Measurements from ENCODE around the gene EPB42. TPM values are rescaled to one million over a fixed set of nuclear protein-coding genes. Genes with fewer than 3 reads are reported as not detected.

EPB42 gene
- total and polyA plus RNA-seq, 8 donors, result 1.1 to 5.3 (median 3.5) TPM; not detected in 2

DNA sequence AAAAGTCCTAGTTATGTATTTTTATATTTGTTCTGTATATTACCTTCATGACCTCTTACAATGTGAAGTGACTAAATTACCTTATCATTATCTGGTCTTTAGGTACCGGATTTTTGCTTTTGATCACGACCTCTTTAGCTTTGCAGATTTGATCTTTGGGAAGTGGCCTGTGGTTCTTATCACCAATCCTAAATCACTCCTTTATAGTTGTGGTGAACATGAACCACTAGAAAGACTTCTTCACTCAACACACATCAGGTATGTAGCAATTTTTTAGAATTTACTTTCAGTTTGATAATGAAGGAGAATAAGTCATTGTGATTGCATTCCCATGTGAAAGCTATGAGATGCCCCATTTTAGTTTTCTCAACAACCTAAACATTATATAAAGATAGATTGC lies 69.1 kb downstream of the EPB42 start:
- no peak for DNase-seq
- no peaks in the 10 kb centered on the region for H3K27me3 ChIP-seq
- H3K9me3 ChIP-seq, result no peaks in the 10 kb centered on the region
- TF ChIP-seq, protein P1, sequence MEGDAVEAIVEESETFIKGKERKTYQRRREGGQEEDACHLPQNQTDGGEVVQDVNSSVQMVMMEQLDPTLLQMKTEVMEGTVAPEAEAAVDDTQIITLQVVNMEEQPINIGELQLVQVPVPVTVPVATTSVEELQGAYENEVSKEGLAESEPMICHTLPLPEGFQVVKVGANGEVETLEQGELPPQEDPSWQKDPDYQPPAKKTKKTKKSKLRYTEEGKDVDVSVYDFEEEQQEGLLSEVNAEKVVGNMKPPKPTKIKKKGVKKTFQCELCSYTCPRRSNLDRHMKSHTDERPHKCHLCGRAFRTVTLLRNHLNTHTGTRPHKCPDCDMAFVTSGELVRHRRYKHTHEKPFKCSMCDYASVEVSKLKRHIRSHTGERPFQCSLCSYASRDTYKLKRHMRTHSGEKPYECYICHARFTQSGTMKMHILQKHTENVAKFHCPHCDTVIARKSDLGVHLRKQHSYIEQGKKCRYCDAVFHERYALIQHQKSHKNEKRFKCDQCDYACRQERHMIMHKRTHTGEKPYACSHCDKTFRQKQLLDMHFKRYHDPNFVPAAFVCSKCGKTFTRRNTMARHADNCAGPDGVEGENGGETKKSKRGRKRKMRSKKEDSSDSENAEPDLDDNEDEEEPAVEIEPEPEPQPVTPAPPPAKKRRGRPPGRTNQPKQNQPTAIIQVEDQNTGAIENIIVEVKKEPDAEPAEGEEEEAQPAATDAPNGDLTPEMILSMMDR (IDR thresholded peaks at IDR 0.05), result no peak
- no peak overlapping the region for H3K4me3 ChIP-seq
- intact Hi-C loops (cut with DNase I), result no loop called here
- peaks cover 0 to 86% of the 10 kb centered on the region in 2 donors for H3K36me3 ChIP-seq
- ATAC-seq, result no peak
- no peaks in the 10 kb centered on the region for H3K4me1 ChIP-seq
- no peak overlapping the region for H3K27ac ChIP-seq

DNA sequence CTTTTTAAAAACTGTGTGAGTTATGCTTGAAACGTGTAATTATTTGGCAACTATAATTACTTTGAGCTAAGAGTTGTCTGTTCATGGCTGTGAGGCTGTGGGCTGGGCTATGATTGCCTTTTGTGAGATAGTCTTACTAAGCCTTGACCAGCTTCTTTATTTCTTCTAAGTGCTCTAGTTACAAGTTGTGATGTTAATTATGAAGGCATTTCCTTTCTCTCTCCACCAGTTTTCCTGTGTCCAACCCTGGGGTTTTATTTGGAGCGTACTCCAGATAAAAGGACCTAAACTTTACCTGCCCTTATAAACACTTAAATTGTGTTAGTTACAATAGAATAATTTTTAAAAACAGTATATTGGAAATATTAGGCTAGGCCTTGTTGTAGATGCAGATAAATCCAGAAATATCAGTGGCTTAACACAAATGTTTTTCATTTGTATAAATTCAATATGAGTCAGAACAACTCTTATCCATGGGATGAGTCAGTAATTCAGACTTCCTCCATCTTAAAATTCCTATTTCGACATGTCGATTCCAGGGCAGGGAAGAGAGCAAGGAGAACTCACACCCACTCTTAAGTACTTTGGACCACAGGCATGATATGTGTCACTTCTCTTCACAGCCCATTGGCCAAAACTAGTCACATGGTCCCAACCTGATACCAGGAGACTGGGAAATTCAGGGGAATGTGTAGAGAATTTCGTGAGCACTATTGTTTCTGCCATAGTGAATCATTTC lies 70.5 kb downstream of the EPB42 start:
- intact Hi-C loops (cut with DNase I), result no loop called here
- TF ChIP-seq, protein P1 (IDR thresholded peaks at IDR 0.05), result no peak
- Histone ChIP-seq H3K4me1 (no peaks in the 10 kb centered on the region), H3K4me3 (no peak overlapping the region), H3K36me3 (peaks cover 0 to 82% of the 10 kb centered on the region in 2 donors), H3K27me3 (no peaks in the 10 kb centered on the region), H3K27ac (no peak overlapping the region), H3K9me3 (no peaks in the 10 kb centered on the region)
- DNase-seq, result no peak
- no peak for ATAC-seq

Other genes starting within 250 kb of the EPB42 start
- gene UBR1, start 115.0 kb downstream of the EPB42 start, total RNA-seq, result 10 to 100 TPM; 28.6 to 31.5 TPM
- 10 to 100 TPM; 24.3 to 31.3 (median 28.0) TPM for gene UBR1, start 115.0 kb downstream of the EPB42 start, polyA plus RNA-seq (ENCODE audit: insufficient read length in 6 of 6)
- gene TMEM62, start 87.4 kb downstream of the EPB42 start, total RNA-seq, result 10 to 100 TPM; 28.0 to 31.0 TPM
- 10 to 100 TPM; 16.7 to 22.0 (median 18.7) TPM for gene TMEM62, start 87.4 kb downstream of the EPB42 start, polyA plus RNA-seq (ENCODE audit: insufficient read length in 6 of 6)
- gene CCNDBP1, start 35.6 kb downstream of the EPB42 start, total RNA-seq, result 10 to 100 TPM; 53.2 to 56.3 TPM
- 10 to 100 TPM; 47.5 to 64.5 (median 56.0) TPM for gene CCNDBP1, start 35.6 kb downstream of the EPB42 start, polyA plus RNA-seq (ENCODE audit: insufficient read length in 6 of 6)
- not detected for gene TGM5, start 45.9 kb upstream of the EPB42 start, total RNA-seq
- gene TGM5, start 45.9 kb upstream of the EPB42 start, polyA plus RNA-seq (ENCODE audit: insufficient read length in 6 of 6), result not detected
- gene TGM7, start 81.2 kb upstream of the EPB42 start, total RNA-seq, result not detected
- not detected for gene TGM7, start 81.2 kb upstream of the EPB42 start, polyA plus RNA-seq (ENCODE audit: insufficient read length in 6 of 6)
- 10 to 100 TPM in 1 of 2 donors, 1 to 10 TPM in 1; 6.9 to 10.9 TPM for gene LCMT2, start 109.6 kb upstream of the EPB42 start, total RNA-seq
- gene LCMT2, start 109.6 kb upstream of the EPB42 start, polyA plus RNA-seq (ENCODE audit: insufficient read length in 6 of 6), result 10 to 100 TPM in 1 of 6 donors, 1 to 10 TPM in 5; 7.0 to 10.5 (median 9.0) TPM
- gene ZSCAN29, start 150.0 kb upstream of the EPB42 start, total RNA-seq, result 10 to 100 TPM; 19.9 to 25.5 TPM
- gene ZSCAN29, start 150.0 kb upstream of the EPB42 start, polyA plus RNA-seq (ENCODE audit: insufficient read length in 6 of 6), result 10 to 100 TPM; 32.2 to 36.1 (median 34.6) TPM
- 10 to 100 TPM; 18.5 to 20.8 TPM for gene TUBGCP4, start 150.1 kb upstream of the EPB42 start, total RNA-seq
- 10 to 100 TPM; 23.9 to 29.0 (median 28.1) TPM for gene TUBGCP4, start 150.1 kb upstream of the EPB42 start, polyA plus RNA-seq (ENCODE audit: insufficient read length in 6 of 6)

All from left lung (tissue), 10 donors.